Omental fat pad (tissue), 4 donors: Measurements from ENCODE around the gene E2F8. TPM values are rescaled to one million over a fixed set of nuclear protein-coding genes. Genes with fewer than 3 reads are reported as not detected.
"Not testable (repeated sequence)": the region's sequence is repeated elsewhere in the genome, so short reads cannot be mapped to it uniquely, and the experiment has no call there.

Experiments
- ATAC-seq: fragments of 150-250 bp; one replicate; pipeline ENCODE4 v1.9.1; 2016; ENCODE audit warnings: mild to moderate bottlenecking, moderate library complexity; ENCODE audit not compliant: low FRiP score
- DNase-seq: peaks from one replicate; pipeline ENCODE4 v3.0.0-alpha.2; 2019; ENCODE audit warnings: low spot score
- total RNA-seq, 4 donors: library from RNA; depleted of rRNA; stranded (reverse); fragments of >200 nt; gene quantifications; one replicate each; pipeline ENCODE4 v1.1.0, GENCODE V29; 2016
- TF ChIP-seq, protein P1 (sequence below), 3 donors: fragments of 450-650 bp; IDR thresholded peaks; one replicate each; pipeline ENCODE4 v1.5.1; 2016 to 2017; ENCODE audit warnings: antibody characterized with exemption in 3 of 3, mild to moderate bottlenecking in 3 of 3, moderate library complexity in 2 of 3

The E2F8 gene
- total RNA-seq, 4 donors from 2014 or later = 0.60 TPM; not detected in 3

DNA sequence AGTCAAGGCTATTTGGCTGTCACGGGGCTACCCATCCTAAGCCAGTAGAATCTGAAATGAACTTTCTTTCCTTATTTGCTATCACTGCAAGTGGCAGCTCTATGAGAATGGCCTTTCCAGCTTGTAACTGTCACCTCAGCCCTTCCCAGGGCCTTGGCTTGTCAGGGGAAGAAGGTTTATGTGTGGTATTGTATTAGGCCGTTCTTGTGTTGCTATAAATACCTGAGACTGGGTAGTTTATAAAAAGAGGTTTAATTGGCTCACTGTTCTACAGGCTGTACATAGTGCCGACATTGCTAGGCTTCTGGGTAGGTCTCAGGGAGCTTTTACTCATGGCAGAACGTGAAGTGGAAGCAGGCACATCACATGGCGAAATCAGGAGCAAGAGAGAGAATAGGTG lies 26.8 kb upstream of the E2F8 start:
- TF ChIP-seq, protein P1, sequence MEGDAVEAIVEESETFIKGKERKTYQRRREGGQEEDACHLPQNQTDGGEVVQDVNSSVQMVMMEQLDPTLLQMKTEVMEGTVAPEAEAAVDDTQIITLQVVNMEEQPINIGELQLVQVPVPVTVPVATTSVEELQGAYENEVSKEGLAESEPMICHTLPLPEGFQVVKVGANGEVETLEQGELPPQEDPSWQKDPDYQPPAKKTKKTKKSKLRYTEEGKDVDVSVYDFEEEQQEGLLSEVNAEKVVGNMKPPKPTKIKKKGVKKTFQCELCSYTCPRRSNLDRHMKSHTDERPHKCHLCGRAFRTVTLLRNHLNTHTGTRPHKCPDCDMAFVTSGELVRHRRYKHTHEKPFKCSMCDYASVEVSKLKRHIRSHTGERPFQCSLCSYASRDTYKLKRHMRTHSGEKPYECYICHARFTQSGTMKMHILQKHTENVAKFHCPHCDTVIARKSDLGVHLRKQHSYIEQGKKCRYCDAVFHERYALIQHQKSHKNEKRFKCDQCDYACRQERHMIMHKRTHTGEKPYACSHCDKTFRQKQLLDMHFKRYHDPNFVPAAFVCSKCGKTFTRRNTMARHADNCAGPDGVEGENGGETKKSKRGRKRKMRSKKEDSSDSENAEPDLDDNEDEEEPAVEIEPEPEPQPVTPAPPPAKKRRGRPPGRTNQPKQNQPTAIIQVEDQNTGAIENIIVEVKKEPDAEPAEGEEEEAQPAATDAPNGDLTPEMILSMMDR (IDR thresholded peaks at IDR 0.05) = no peak
- ATAC-seq (no peak), DNase-seq (no peak)

DNA sequence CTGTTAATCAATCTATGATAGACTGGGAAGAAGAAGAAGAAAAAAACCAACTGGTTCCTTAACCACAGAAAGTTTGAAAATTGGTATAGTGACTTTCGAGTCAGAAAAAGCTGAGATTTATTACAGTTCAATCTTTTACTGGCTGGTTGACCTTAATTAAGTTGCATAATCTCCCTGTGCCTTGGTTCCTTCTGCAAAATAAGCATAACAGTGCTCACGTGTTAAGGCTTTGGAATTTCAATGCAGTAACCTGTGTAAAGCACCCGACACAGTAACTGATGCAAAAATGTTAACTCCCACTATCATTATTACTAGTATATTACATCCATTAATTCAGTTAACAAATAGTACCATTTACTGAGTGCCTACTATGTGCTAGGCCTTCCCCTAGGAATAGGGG lies 22.6 kb upstream of the E2F8 start:
- no peak for DNase-seq
- TF ChIP-seq, protein P1 (IDR thresholded peaks at IDR 0.05) = no peak
- no peak for ATAC-seq

DNA sequence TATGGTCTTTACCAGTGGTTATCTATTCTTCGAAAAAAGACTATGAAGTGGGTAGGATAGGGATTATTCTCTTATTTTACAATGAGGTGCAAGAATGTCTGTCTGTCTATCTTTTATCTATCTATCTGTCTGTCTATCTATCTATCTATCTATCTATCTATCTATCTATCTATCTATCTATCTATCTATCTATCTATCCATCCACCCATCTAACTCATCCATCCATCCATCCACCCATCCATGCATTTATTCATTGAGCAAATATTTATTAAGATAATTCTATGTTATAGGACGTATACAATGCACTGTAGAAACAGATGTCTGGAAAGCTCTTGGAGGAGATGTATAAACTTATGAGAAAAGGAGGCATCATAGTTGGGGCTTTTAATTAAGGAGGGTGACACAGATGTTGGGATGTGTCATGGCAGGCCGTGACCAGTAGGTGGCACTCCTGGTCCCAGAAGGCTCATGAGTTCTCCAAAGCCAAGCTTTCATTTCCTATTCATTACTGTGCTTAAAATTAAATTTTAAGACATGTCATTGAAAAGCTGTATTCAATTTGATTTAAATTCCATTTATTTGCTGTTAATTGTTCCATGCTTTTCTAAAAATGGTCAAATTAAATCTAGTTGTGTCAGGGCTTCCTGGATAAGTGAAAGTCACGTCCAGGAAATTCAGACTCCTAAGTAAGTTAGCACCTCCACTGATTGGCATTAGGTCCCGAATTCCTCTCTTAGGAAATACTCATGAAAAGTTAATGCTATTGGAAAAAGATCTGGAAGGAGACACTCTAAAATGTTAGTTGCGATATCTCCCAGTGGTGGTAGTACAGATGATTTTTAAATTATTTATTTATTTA lies 19.0 kb upstream of the E2F8 start:
- DNase-seq (peak; percentile 67), ATAC-seq (peak; percentile 76)
- TF ChIP-seq, protein P1 (IDR thresholded peaks at IDR 0.05) = peak in 2 of 3 donors; percentile 57 to 84

DNA sequence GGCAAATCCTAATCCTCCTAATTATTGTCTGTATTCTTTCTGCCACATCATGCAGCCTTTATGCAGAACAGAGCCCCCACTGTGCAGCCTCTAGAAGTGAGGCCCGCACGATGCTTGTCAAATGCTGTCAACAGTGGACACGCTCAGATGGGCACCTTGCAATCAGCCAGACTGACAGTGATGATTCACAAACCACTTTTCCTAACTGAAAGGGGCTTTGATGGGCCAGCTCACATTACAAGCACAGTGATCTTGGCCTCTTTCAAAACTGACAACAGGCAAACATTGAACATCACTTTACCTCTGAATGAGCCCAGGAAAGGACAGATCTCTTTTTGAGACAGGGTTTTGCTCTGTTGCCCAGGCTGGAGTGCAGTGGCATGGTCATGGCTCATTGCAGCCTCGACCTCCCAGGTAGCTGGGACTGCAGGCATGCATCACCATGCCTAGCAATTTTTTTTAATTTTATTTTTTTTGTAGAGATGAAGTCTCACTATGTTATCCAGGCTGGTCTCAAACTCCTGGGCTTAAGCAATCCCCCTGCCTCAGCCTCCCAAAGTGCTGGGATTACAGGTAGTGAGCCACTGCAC lies 18.0 kb upstream of the E2F8 start:
- DNase-seq (no peak), ATAC-seq (no peak)
- TF ChIP-seq, protein P1 (IDR thresholded peaks at IDR 0.05) = no peak

DNA sequence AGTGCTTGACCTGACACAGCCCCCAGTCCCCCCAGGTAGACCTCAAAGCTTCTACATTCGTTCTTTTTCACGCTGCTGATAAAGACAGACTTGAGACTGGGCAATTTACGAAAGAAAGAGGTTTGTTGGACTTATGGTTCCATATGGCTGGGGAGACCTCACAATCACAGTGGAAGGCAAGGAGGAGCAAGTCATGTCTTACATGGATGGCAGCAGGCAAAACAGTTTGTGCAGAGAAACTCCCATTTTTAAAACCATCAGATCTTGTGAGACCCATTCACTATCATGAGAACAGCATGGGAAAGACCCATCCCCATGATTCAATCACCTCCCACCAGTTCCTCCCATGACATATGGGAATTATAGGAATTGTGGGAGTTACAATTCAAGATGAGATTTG lies 13.7 kb upstream of the E2F8 start:
- not testable (repeated sequence) for ATAC-seq, DNase-seq

DNA sequence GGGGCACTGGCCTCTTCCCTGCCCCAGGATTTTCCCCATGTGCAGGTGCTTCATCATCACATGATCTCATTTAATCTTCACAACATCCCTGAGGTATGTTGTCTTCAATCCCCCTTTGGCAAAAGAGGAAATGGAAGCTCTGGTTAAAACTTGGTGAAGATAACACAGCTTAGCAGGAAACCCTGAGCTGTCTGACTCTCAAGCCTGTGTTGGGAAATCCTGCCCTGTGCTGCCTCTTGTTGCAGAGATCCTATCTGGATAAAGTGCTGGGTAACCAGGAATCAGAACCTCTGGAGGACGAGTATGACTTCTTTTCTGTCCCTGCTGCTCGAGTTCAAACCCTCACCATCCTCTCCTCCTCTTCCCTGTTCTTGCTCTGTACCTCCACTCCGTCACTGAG lies 13.1 kb upstream of the E2F8 start:
- TF ChIP-seq, protein P1 (IDR thresholded peaks at IDR 0.05) = no peak
- no peak for ATAC-seq
- DNase-seq = no peak

DNA sequence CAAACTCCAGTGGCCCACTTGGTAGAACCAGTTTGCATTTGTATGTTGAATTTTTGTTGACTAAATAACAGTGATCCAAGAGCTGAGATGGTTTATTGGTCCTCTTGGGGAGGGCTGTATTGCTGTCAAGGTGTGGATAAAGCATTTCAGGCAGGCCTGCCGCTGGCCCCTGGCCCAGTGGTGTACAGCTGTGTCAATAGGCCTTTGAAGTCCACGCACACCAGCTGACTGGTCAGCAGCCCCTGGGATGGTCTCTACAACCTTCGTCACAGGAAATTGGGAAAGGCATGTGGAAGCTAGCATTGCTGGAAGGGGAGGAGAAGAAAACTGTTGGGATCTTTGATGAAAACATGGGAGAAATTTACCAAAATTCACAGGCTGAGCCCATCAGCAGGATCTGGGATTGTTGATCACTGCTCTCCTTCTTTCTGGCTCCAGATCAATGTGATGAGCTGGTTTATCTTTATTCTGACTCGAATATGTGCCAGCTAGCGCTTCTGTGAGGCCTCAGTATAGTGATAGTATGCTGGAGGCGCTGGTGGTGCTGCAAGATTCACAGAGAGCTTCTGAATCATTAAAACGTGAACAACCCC lies 12.5 kb upstream of the E2F8 start:
- TF ChIP-seq, protein P1 (IDR thresholded peaks at IDR 0.05) = no peak
- ATAC-seq = no peak
- DNase-seq = no peak
